Posterior cingulate gyrus (tissue), 11 donors: Measurements from ENCODE around the gene SLC25A12.
"Not testable (repeated sequence)": the region's sequence is repeated elsewhere in the genome, so short reads cannot be mapped to it uniquely, and the experiment has no call there.

Experiments used
- DNase-seq, 10 donors: peaks; one replicate each; pipeline versions ENCODE4 v3.0.0 to v3.0.0-alpha.2; 2020 to 2021; ENCODE audit warnings: mixed read lengths in 3 of 10
- intact Hi-C: fragments of 100-400 bp; cut with DNase I; formaldehyde crosslinking; loops from one replicate; pipeline ENCODE4 v1.15.1; 2023

Gene SLC25A12, protein sequence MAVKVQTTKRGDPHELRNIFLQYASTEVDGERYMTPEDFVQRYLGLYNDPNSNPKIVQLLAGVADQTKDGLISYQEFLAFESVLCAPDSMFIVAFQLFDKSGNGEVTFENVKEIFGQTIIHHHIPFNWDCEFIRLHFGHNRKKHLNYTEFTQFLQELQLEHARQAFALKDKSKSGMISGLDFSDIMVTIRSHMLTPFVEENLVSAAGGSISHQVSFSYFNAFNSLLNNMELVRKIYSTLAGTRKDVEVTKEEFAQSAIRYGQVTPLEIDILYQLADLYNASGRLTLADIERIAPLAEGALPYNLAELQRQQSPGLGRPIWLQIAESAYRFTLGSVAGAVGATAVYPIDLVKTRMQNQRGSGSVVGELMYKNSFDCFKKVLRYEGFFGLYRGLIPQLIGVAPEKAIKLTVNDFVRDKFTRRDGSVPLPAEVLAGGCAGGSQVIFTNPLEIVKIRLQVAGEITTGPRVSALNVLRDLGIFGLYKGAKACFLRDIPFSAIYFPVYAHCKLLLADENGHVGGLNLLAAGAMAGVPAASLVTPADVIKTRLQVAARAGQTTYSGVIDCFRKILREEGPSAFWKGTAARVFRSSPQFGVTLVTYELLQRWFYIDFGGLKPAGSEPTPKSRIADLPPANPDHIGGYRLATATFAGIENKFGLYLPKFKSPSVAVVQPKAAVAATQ

DNA sequence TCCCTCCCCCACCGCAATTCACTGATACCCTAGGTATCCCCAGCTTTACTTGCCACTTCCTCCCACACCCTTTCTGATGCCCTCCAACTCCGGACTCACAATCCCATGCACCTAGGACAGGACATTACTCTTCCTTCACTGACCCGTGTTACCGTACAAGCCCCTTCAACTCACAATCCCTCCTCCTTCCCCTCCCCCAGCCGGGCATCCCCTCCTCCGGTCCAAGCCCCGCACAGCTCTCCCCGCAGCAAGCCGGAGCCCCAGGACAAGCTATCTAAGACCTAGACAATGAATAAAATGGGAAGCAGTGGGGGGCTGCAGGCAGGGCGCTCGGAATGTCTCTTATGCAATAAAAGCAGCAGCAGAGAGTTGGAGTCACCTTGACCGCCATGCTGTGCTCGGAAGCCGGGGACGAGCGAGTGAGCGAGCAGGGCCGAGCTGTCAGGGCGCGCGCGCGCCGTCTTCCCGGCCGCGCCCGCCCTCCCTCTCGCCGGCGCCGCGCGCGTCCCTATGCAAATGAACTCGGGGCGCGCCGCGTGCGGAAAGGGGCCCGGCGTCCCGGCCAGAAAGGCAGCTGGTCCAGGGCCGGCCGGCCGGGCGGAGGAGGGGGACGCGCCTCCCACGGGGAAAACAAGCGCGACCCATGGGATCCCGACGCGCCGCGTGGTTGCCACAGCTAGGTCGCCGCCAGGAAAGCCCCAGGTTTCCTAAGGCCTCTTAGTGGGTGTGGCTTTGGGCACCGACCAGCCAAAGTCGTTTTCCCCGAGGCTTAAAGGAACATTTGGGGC lies at the start of gene SLC25A12:
Gene SLC25A12, minus strand, starts transcription at position 421 of the 788 bp plus-strand sequence. Its CDS starts 30 bp downstream, at position 391.
- intact Hi-C loops = loop anchor here (2.0 kb wide), 1 partner anchor 29 kb away; the partner anchor contains the start of gene HAT1
- DNase-seq = peak; percentile 49 to 97 (median 80)

DNA sequence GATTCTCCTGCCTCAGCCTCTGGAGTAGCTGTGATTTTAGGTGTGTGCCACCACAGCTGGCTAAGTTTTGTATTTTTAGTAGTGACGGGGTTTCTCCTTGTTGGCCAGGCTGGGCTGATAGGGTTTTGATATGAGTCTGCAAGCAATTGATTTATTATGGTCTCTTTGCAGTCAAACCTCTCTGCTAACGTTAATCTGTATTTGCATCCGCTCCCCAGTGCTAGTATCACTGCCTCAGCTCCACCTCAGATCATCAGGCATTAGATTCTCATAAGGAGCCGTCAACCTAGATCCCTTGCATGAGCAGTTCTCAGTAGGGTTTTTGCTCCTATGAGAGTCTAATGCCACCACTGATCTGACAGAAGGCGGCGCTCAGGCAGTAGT lies 47.3 kb upstream of the SLC25A12 start:
- intact Hi-C loops = no loop called here
- no peak for DNase-seq

DNA sequence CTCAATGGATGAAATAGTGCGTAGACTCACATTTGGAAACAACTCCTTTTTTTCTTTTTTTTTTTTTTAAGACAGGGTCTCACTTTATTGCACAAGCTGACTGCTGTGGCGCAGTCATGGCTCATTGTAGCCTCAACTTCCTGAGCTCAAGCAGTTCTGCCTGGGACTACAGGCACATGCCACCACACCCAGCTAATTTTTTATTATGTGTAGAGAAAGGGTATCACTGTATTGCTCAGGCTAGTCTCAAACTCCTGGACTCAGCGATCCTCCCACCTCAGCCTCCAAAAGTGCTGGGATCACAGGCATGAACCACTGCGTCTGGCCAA lies 45.7 kb upstream of the SLC25A12 start:
- intact Hi-C loops = no loop called here
- DNase-seq = no peak

DNA sequence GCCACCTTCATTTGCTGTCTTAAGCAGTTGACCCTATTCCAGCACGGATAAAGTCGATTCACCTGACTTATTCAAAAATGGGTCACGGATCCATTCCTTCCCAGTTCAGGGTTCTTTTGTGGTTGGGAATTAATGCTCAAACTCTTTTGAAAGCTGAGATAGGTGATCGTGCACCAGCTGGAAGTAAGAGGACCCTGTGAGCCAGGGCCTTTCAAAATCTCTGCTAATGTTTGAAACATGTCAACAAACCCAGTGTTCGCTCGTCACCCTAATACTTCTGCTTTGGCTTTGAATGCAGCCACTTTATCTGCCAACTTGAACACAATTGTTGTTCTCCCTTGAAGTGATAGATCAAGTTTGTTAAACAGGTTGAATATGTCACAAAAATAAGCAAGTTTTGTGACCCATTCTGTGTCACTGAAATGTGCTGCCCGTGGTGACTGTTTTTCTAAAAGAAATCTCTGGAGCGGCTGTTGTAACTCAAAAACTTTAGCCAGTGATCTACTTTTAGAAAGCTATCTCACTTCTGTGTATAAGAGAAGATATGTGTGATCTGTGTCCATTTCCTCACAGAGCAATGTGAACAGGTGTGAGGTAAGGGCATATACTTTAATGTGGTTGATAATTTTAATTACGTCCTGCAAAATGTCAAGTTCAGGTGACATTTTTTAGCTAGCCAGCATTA lies 45.2 kb upstream of the SLC25A12 start:
- DNase-seq = no peak
- intact Hi-C loops = no loop called here

DNA sequence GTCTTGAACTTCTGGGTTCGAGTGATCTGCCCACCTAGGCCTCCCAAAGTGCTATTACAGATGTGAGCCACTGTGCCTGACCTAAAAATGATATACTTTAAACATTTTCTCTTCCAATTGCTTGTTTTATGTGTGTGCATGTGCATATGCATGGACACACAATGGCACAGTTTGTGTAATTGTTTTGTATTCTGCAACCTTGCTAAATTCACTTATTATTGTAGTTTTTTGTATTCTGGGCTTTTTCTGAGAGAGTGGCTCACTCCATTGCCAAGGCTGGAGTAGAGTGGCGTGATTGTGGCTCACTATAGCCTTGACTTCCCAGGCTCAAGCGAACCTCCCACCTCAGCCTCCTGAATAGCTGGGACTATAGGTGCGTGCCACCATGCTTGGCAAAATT lies 36.3 kb upstream of the SLC25A12 start:
- DNase-seq = no peak
- intact Hi-C loops = no loop called here

DNA sequence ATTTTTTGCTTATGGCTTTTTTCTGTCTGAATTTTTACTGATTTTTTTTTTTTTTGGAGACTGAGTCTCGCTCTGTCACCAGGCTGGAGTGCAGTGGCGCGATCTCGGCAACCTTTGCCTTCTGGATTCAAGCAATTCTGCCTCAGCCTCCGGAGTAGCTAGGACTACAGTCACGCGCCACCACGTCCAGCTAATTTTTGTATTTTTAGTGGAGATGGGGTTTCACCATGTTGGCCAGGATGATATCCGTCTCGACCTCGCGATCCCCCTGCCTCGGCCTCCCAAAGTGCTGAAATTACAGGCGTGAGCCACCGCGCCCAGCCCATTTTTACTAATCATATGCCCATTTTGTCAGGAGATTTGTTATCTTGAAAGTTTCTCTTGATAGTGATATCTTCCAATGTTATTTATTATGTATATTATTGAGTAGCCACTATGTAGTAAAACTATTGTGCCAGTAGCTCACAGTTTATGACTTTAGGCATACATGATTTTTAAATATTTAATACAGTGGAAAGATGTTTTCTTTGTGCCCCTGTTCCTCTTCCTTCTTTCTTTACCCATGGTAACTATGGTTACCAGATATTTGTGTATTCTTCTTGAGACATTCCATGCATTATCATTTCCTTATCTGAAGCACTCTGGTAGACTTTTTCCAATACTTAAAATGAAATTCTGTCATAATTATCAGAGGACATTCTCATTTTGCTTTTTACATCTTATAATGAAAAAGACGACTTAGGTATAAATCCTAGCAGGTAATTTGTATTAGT lies 30.3 kb upstream of the SLC25A12 start:
- intact Hi-C loops = loop anchor here (5.0 to 10.0 kb wide), 3 partner anchors 190 to 487 kb away; no protein-coding TSS in a partner anchor
- no peak for DNase-seq

DNA sequence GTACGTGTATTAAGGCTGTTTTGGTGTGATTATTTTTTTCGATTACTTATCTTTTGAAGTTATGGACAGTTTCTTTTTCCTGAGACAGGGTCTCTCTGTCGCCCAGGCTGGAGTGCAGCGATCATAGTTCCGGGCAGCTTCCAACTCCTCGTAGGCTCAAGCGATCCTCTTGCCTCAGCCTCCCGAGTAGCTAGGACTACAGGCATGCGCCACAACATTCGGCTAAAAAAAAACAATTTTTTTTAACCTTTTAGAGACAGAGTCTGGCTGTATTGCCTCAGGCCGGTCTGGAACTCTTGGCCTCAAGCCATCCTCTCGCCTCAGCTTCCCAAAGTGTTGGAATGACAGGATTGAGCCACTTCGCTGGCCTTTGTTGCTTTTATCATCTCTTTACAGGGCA lies 29.2 kb upstream of the SLC25A12 start:
- no peak for DNase-seq
- intact Hi-C loops = loop anchor here (2.0 to 10.0 kb wide), 5 partner anchors 28 to 486 kb away; partner anchors contain the start of gene SLC25A12

DNA sequence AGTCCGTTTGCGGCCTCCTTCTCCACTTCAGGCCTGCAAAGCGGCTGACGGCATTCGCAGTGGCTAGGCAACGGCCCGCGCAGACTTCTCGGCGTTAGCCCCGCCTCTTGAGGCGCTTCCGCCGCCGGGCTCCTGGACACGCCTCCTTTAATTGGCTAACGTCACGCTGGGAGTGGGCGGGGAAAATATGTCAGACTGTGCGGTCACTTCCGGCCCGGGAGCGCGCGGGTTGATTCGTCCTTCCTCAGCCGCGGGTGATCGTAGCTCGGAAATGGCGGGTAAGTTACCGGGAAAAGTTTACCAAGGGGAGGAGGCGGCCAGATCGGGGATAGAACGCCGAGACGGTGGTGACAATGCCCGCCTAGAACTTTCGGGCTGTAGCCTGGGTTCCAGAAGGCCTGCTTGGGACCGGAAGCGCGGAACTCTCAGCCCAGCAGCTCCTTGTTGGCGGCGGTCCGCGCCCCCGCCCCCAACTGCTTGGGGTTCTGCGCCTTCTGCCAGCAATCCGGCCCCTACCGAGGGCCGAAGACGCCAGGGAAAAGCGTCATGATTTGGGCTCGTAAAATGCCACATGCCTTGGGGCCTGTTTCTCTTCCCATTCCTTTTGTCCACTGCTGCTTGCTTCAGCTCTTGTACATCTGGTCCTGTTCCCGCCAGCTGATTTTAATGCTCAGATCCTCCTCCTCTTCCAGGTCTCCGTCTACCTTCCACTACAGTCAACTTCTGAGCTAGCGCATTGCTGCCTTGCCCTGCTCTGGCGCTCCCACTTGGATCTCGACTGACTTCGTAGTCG lies 28.4 kb upstream of the SLC25A12 start, which contains the start of gene HAT1:
Gene HAT1, plus strand, starts transcription at position 232 of the 793 bp plus-strand sequence. Its CDS starts 40 bp downstream, at position 272.
- intact Hi-C loops = loop anchor here (2.0 to 10.0 kb wide), 5 partner anchors 28 to 485 kb away; partner anchors contain the start of gene SLC25A12
- peak; percentile 96 to 100 (median 98) for DNase-seq

DNA sequence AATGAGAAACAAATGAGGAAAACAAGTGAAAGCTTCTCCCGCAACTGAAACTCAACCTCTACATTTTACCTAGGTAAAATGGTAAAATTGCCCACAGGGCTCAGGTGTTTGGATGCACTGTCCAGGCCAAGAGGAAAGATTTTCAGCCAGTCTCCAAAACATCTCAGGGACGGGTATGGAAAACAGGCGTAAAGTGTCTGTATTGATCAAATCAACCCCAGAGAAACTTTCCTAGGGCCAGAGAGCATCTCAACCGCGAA lies 27.9 kb upstream of the SLC25A12 start:
- DNase-seq = no peak
- intact Hi-C loops = loop anchor here (2.0 to 10.0 kb wide), 5 partner anchors 27 to 485 kb away; partner anchors contain the start of gene SLC25A12

DNA sequence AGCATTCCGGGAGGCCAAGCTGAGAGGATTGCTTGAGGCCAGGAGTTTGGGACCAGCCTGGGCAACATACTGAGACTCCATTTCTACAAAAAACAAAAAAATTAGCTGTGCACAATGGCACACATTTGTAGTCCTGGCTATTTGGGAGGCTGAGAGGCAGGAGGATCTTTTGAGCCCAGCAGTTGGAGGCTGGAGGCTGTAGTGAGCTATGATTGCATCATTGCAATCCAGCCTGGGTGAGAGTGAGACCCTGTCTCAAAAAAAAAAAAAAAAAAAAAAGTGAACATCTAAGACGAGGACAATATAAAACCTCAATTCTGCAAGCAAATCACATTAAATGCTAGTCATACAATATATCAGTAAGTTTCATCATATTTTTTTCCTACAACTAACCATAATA lies 25.4 kb upstream of the SLC25A12 start:
- no peak for DNase-seq
- intact Hi-C loops = no loop called here

DNA sequence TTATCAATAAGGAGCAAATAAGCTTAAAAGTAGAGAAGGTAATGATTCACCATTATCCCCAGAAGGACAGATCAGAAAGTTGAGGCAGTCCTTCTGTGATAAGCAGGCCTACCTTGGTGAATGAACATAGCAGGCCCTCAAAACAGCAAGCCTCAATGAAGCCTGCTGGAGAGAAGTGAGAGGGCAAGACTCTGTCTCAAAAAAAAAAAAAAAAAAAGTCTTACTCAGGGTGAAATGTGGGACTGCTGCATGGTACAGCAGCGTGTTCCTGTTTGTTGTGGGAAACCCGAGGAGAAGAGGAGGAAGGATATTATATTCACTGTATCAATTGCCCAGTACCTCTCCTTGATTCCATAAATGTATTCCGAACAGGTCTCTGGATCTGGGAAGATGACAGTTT lies 19.5 kb upstream of the SLC25A12 start:
- intact Hi-C loops = no loop called here
- no peak for DNase-seq

DNA sequence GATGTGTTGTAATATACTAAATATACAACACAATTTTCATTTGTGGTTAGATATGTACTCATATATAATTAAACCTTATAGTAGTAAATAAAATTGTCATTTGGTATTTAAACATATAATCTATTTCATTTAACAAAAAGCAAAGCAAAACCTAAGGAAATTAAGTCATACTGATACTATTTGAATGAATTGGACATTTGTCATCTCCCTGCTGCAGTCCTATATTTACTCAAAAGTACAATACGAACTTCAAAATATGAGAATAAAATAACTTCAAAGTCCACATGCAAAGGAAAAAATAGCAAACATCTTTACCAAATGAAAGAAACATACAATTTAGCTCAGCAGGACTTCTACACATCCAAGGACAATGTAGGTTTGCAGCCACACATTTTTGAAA lies 16.4 kb upstream of the SLC25A12 start:
- intact Hi-C loops = no loop called here
- no peak for DNase-seq

DNA sequence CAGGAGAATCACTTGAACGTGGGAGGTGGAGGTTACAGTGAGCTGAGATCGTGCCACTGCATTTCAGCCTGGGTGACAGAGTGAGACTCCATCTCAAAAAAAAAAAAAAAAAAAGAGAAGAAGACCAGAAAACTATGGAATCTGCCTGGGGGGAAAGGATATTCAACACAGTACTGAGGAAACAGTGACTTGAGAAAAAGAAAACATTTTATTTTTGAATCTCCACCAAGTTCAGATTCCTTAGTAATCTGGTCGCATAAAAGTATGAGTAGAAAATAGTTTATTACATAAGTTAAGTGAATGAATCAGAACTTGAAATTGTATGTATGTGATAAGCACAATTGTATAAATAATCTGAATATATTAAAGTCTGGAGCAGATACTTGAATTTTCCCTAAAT lies 15.2 kb upstream of the SLC25A12 start:
- intact Hi-C loops = no loop called here
- no peak for DNase-seq

DNA sequence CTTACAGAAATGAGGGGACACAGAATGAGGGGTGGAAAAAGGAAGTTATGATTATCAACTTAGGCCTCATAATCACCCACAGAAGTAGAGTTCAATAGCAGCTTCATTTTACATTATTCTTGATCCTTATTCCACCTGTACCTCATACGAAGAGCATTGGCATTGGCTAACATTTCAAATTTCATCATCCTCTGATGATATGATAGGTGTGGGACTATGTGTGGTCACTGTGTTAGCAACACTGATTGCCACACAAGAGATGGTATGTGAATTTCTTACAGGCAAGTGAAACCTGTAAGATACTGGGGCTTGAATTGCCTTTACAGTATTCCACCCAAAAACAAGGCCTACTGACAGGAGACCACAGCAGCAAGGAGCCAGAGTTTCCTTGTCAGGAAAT lies 14.2 kb upstream of the SLC25A12 start:
- DNase-seq = no peak
- intact Hi-C loops = no loop called here

DNA sequence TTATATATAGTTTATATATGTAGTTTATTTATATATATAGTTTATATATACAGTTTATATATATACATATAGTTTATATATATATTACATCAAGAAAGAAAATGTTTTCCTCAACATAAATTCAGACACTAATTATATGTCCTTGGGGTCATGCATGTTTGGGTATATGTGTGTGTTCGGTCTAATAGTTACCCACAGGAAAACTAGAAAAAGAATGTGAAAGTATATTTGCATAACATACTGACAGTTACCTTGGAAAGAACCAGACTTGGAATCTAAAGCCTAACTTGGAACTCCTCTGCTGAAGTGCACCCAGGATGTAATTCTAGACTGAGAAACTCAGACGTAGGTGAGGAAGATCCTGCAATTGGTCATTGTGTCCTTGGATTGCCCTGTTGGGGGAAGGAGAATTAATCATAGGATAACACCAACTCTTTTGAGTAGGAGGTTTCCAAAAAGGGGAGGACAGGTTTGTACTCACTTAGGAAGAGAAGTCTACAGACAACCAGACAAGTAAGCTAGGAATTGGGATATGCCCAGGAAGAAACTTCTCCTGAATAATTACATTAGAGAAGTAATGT lies 8.9 kb upstream of the SLC25A12 start:
- no peak for DNase-seq
- intact Hi-C loops = no loop called here

DNA sequence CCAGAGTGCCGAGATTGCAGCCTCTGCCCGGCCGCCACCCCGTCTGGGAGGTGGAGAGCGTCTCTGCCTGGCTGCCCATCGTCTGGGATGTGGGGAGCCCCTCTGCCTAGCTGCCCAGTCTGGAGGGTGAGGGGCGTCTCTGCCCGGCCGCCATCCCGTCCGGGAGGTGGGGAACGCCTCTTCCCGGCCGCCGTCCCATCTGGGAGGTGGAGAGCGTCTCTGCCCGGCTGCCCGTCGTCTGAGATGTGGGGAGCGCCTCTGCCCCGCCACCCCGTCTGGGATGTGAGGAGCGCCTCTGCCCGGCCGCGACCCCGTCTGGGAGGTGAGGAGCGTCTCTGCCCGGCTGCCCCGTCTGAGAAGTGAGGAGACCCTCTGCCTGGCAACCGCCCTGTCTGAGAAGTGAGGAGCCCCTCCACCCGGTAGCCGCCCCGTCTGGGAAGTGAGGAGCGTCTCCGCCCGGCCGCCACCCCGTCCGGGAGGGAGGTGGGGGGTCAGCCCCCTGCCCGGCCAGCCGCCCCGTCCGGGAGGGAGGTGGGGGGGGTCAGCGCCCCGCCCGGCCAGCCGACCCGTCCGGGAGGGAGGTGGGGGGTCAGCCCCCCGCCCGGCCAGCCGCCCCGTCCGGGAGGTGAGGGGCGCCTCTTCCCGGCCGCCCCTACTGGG lies 5.7 kb upstream of the SLC25A12 start:
- intact Hi-C loops, DNase-seq: not testable (repeated sequence)

DNA sequence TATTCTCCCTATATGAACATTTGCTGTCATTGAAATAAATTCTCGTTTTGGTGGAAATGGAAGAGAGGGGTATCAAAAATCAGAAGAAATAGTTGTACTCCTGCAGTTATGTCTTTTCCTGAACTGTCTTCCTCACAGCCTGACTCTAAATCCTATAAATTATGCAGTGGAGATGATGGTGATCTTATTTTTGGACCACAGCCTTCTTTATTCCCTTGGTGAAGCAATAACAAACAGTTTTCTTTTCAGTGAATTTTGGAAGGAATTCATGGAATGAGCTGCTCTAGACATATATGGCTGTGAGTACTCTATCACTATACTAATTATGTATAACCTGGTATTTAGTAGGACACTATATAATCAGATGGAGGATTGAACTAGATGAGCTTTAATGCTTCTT lies 1.7 kb upstream of the SLC25A12 start:
- intact Hi-C loops = loop anchor here (2.0 kb wide), 1 partner anchor 27 kb away; the partner anchor contains the start of gene HAT1
- DNase-seq = no peak

DNA sequence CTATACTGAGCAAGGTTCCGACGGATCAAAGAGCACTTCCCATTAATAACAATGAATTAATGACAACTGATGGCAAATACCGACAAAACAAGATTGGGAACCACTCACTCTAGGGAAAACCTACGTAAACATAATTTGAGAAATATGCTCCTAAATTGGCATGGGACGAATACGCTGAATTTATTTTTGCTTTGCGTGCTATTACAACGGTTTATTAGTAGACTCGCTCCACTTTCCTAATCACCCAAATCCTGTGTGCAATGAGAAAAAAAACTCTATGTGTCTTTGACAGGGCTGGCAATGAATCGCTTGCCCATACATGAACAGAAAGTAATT lies 536 bp upstream of the SLC25A12 start:
- intact Hi-C loops = loop anchor here (2.0 kb wide), 1 partner anchor 28 kb away; the partner anchor contains the start of gene HAT1
- no peak for DNase-seq
